ENCODE data around the gene PKHD1. TPM values are rescaled to one million over a fixed set of nuclear protein-coding genes. Genes with fewer than 3 reads are reported as not detected.

Gene PKHD1
- total RNA-seq, 1 experiment from 2014 or later: not detected

DNA sequence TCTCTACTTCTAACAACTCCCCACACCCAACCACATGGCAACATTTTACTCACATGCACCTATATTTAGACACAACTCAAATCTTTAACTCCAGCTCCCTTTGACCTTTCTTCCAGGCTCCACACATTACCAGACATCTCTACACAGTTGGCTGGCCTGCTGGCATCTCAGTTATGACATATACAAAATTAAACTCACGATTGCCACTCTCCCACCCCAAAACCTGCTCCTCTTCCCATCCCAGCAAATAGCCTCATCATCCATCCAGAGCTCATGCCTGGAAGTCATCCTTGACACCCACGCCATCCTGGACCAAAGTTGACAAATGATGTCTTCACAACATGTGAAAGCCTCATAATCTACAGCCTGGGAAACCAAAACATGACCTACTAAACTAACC lies 176.6 kb downstream of the PKHD1 start:
- ATAC-seq: no peak
- TF ChIP-seq POLR2AphosphoS5 (IDR thresholded peaks at IDR 0.05; ENCODE audit: low read depth, low read length): no peak
- TF ChIP-seq, protein P1, sequence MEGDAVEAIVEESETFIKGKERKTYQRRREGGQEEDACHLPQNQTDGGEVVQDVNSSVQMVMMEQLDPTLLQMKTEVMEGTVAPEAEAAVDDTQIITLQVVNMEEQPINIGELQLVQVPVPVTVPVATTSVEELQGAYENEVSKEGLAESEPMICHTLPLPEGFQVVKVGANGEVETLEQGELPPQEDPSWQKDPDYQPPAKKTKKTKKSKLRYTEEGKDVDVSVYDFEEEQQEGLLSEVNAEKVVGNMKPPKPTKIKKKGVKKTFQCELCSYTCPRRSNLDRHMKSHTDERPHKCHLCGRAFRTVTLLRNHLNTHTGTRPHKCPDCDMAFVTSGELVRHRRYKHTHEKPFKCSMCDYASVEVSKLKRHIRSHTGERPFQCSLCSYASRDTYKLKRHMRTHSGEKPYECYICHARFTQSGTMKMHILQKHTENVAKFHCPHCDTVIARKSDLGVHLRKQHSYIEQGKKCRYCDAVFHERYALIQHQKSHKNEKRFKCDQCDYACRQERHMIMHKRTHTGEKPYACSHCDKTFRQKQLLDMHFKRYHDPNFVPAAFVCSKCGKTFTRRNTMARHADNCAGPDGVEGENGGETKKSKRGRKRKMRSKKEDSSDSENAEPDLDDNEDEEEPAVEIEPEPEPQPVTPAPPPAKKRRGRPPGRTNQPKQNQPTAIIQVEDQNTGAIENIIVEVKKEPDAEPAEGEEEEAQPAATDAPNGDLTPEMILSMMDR (IDR thresholded peaks at IDR 0.05): no peak
- TF ChIP-seq, protein P2, sequence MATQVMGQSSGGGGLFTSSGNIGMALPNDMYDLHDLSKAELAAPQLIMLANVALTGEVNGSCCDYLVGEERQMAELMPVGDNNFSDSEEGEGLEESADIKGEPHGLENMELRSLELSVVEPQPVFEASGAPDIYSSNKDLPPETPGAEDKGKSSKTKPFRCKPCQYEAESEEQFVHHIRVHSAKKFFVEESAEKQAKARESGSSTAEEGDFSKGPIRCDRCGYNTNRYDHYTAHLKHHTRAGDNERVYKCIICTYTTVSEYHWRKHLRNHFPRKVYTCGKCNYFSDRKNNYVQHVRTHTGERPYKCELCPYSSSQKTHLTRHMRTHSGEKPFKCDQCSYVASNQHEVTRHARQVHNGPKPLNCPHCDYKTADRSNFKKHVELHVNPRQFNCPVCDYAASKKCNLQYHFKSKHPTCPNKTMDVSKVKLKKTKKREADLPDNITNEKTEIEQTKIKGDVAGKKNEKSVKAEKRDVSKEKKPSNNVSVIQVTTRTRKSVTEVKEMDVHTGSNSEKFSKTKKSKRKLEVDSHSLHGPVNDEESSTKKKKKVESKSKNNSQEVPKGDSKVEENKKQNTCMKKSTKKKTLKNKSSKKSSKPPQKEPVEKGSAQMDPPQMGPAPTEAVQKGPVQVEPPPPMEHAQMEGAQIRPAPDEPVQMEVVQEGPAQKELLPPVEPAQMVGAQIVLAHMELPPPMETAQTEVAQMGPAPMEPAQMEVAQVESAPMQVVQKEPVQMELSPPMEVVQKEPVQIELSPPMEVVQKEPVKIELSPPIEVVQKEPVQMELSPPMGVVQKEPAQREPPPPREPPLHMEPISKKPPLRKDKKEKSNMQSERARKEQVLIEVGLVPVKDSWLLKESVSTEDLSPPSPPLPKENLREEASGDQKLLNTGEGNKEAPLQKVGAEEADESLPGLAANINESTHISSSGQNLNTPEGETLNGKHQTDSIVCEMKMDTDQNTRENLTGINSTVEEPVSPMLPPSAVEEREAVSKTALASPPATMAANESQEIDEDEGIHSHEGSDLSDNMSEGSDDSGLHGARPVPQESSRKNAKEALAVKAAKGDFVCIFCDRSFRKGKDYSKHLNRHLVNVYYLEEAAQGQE (IDR thresholded peaks at IDR 0.05; ENCODE audit: insufficient read depth in 1 of 2, low read depth in 2 of 2, low read length in 1 of 2): no peak
- TF ChIP-seq SIN3A (IDR thresholded peaks at IDR 0.05; ENCODE audit: borderline replicate concordance, insufficient read depth, low read depth, low read length): no peak
- TF ChIP-seq TCF7L2 (IDR thresholded peaks at IDR 0.05; ENCODE audit: low read depth, low read length): no peak
- BruUV-seq (replicated peaks): no TSS peak
- no peaks in the 10 kb centered on the region for H3K27me3 ChIP-seq (ENCODE audit: control insufficient read depth, insufficient read depth, low read length)
- H3K9me3 ChIP-seq (ENCODE audit: control insufficient read depth, insufficient read depth, low read depth, low read length): no peaks in the 10 kb centered on the region
- H3K27ac ChIP-seq (ENCODE audit: low read length): no peak overlapping the region
- in situ Hi-C loops (cut with HindIII; ENCODE audit: low pct_unique_long_range_greater_than_20kb, low sequenced_read_pairs): no loop called here
- H3K4me3 ChIP-seq (ENCODE audit: low read depth in 2 of 2, low read length in 2 of 2): no peak overlapping the region
- no peaks in the 10 kb centered on the region for H3K4me1 ChIP-seq (ENCODE audit: control insufficient read depth, insufficient read depth, low read length)
- ChIA-PET CTCF (no interaction called here), POLR2A (no interaction called here)
- intact Hi-C loops (cut with micrococcal nuclease; ENCODE audit: unreplicated experiment): no loop called here
- H3K36me3 ChIP-seq (ENCODE audit: control insufficient read depth, insufficient read depth, low read length): no peaks in the 10 kb centered on the region
- no peak for DNase-seq (ENCODE audit: low read depth, low spot score)

DNA sequence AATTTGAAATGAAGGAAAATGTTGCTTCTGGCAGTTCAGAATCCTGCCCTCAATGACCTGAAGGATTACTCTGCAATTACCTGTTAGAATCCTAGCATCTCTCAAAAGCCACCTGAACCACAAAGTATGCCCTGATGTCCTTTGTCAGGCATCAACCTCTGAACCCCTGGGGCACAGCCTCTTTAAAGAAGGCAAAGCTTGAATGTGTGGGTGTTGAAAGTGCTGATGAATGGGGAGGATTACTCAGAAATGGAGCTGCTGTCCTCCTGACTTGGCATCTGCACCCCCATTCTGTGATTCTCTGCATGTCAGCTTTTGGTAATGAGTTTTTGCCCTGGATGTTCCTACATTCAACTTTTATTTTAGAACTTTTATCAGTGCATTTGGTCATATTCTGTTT lies 179.2 kb downstream of the PKHD1 start:
- no peak for TF ChIP-seq SIN3A (IDR thresholded peaks at IDR 0.05; ENCODE audit: borderline replicate concordance, insufficient read depth, low read depth, low read length)
- TF ChIP-seq POLR2AphosphoS5 (IDR thresholded peaks at IDR 0.05; ENCODE audit: low read depth, low read length): no peak
- TF ChIP-seq, protein P2 (IDR thresholded peaks at IDR 0.05; ENCODE audit: insufficient read depth in 1 of 2, low read depth in 2 of 2, low read length in 1 of 2): no peak
- TF ChIP-seq, protein P1 (IDR thresholded peaks at IDR 0.05): no peak
- TF ChIP-seq TCF7L2 (IDR thresholded peaks at IDR 0.05; ENCODE audit: low read depth, low read length): no peak
- ATAC-seq: no peak
- BruUV-seq (replicated peaks): no TSS peak
- in situ Hi-C loops (cut with HindIII; ENCODE audit: low pct_unique_long_range_greater_than_20kb, low sequenced_read_pairs) (no loop called here), intact Hi-C loops (cut with micrococcal nuclease; ENCODE audit: unreplicated experiment) (no loop called here)
- Histone ChIP-seq H3K27ac (ENCODE audit: low read length) (no peak overlapping the region), H3K4me3 (ENCODE audit: low read depth in 2 of 2, low read length in 2 of 2) (no peak overlapping the region), H3K9me3 (ENCODE audit: control insufficient read depth, insufficient read depth, low read depth, low read length) (no peaks in the 10 kb centered on the region), H3K36me3 (ENCODE audit: control insufficient read depth, insufficient read depth, low read length) (no peaks in the 10 kb centered on the region), H3K27me3 (ENCODE audit: control insufficient read depth, insufficient read depth, low read length) (no peaks in the 10 kb centered on the region), H3K4me1 (ENCODE audit: control insufficient read depth, insufficient read depth, low read length) (no peaks in the 10 kb centered on the region)
- DNase-seq (ENCODE audit: low read depth, low spot score): no peak
- ChIA-PET POLR2A (no interaction called here), CTCF (no interaction called here)
